ENCODE measurements around the gene RABL6.
"Not testable (repeated sequence)": the region's sequence is repeated elsewhere in the genome, so short reads cannot be mapped to it uniquely, and the experiment has no call there.

Gene RABL6

GRCh38 chr9:136795000-136795348 is 12.8 kb upstream of the RABL6 start:
- no peak for DNase-seq (ENCODE audit: low spot score)

- no peak for DNase-seq (ENCODE audit: low spot score)
Observed at GRCh38 chr9:136796238-136796774, 11.4 kb upstream of the RABL6 start, which contains the start of gene CCDC183. Gene CCDC183, plus strand, starts transcription at chr9:136796338. Its CDS starts 60 bp downstream, at chr9:136796398.

- DNase-seq (ENCODE audit: low spot score): not testable (repeated sequence)
Observed at GRCh38 chr9:136796775-136797347, 10.9 kb upstream of the RABL6 start.

GRCh38 chr9:136798708-136799078 is 9.1 kb upstream of the RABL6 start:
- DNase-seq (ENCODE audit: low spot score): no peak

- DNase-seq (ENCODE audit: low spot score): no peak
Observed at GRCh38 chr9:136799079-136799853, 8.5 kb upstream of the RABL6 start.

GRCh38 chr9:136799854-136800657 is 7.7 kb upstream of the RABL6 start:
- DNase-seq (ENCODE audit: low spot score): peak; percentile 77

- DNase-seq (ENCODE audit: low spot score): no peak
Observed at GRCh38 chr9:136802321-136802720, 5.4 kb upstream of the RABL6 start.

- not testable (repeated sequence) for DNase-seq (ENCODE audit: low spot score)
Observed at GRCh38 chr9:136803009-136803550, 4.7 kb upstream of the RABL6 start.

GRCh38 chr9:136803551-136804508 is 3.9 kb upstream of the RABL6 start:
- no peak for DNase-seq (ENCODE audit: low spot score)

GRCh38 chr9:136804509-136805206 is 3.1 kb upstream of the RABL6 start:
- DNase-seq (ENCODE audit: low spot score): no peak

GRCh38 chr9:136805207-136805740 is 2.5 kb upstream of the RABL6 start:
- DNase-seq (ENCODE audit: low spot score): no peak

GRCh38 chr9:136806067-136806466 is 1.7 kb upstream of the RABL6 start:
- no peak for DNase-seq (ENCODE audit: low spot score)

GRCh38 chr9:136806631-136807201 is 1.0 kb upstream of the RABL6 start:
- no peak for DNase-seq (ENCODE audit: low spot score)

GRCh38 chr9:136808075-136808805 is 492 bp downstream of the RABL6 start:
- DNase-seq (ENCODE audit: low spot score): no peak

- DNase-seq (ENCODE audit: low spot score): no peak
Observed at GRCh38 chr9:136808806-136809158, 1.0 kb downstream of the RABL6 start.

- no peak for DNase-seq (ENCODE audit: low spot score)
Observed at GRCh38 chr9:136814725-136815421, 7.1 kb downstream of the RABL6 start.

GRCh38 chr9:136815422-136815782 is 7.7 kb downstream of the RABL6 start:
- DNase-seq (ENCODE audit: low spot score): no peak

- no peak for DNase-seq (ENCODE audit: low spot score)
Observed at GRCh38 chr9:136820971-136821825, 13.4 kb downstream of the RABL6 start.
